HEK293 (cell line): ENCODE measurements around the gene STIM1.

ENCODE experiments used
- CTCF ChIA-PET: fragments of 350-600 bp; formaldehyde crosslinking; extraction: SDS; loops from one replicate; lab custom pipeline; 2021; ENCODE audit warnings: antibody characterized with exemption; lab: Yijun Ruan, JAX
- POLR2A ChIA-PET: fragments of 300-600 bp; formaldehyde crosslinking; extraction: SDS; loops from one replicate; lab custom pipeline; 2020; ENCODE audit warnings: antibody characterized with exemption, inconsistent platforms; lab: Yijun Ruan, JAX
- H3K27ac ChIP-seq: fragments of 200-500 bp; sonication (Bioruptor generic); 2 replicates; pipeline ENCODE4 v1.5.1; 2014; ENCODE audit warnings: low read depth, low read length, control low read depth, inconsistent platforms; ENCODE audit errors: extremely low read depth
- H3K36me3 ChIP-seq, 2 experiments: fragments of 200-500 bp in 1 of 2; sonication (Bioruptor generic) in 1 of 2; 1 replicate in 1 of 2; 2 replicates in 1 of 2; pipeline ENCODE4 v1.5.1; 2014 to 2017; ENCODE audit warnings: inconsistent platforms in 2 of 2, low read length in 2 of 2; ENCODE audit not compliant: control insufficient read depth in 2 of 2, insufficient read depth in 1 of 2
- H3K4me1 ChIP-seq: fragments of 200-500 bp; sonication (Bioruptor generic); 2 replicates; pipeline ENCODE4 v1.5.1; 2014; ENCODE audit warnings: mild to moderate bottlenecking, low read length, inconsistent platforms; ENCODE audit not compliant: control insufficient read depth, insufficient read depth
- H3K4me3 ChIP-seq: 2 replicates; pipeline ENCODE4 v1.5.1; 2011; ENCODE audit warnings: low read depth, mild to moderate bottlenecking, control low read depth, low read length, moderate library complexity
- H3K9me3 ChIP-seq: fragments of 200-500 bp; sonication (Bioruptor generic); 2 replicates; pipeline ENCODE4 v1.5.1; 2014; ENCODE audit warnings: low read depth, low read length, inconsistent platforms; ENCODE audit not compliant: control insufficient read depth, insufficient read depth
- KLF7 ChIP-seq: fragments of 450-650 bp; formaldehyde crosslinking; IDR thresholded peaks from 2 replicates; pipeline ENCODE4 v1.5.1; 2016; ENCODE audit warnings: missing biosample characterization, missing genetic modification characterization, borderline replicate concordance
- REPIN1 ChIP-seq: fragments of 450-650 bp; formaldehyde crosslinking; IDR thresholded peaks from 2 replicates; pipeline ENCODE4 v1.5.1; 2017; ENCODE audit warnings: missing biosample characterization, missing genetic modification characterization, low read depth
- WT1 ChIP-seq: fragments of 450-650 bp; formaldehyde crosslinking; IDR thresholded peaks from 2 replicates; pipeline ENCODE4 v1.5.1; 2016; ENCODE audit warnings: missing biosample characterization, missing genetic modification characterization
- ZFHX2 ChIP-seq: fragments of 450-650 bp; formaldehyde crosslinking; conservative IDR thresholded peaks from 2 replicates; pipeline ENCODE4 v1.5.1; 2016; ENCODE audit warnings: missing biosample characterization, missing genetic modification characterization
- ZNF133 ChIP-seq: fragments of 450-650 bp; formaldehyde crosslinking; IDR thresholded peaks from 2 replicates; pipeline ENCODE4 v1.5.1; 2016; ENCODE audit warnings: missing biosample characterization, missing genetic modification characterization
- ZNF138 ChIP-seq: fragments of 450-650 bp; formaldehyde crosslinking; IDR thresholded peaks from 2 replicates; pipeline ENCODE4 v1.5.1; 2016; ENCODE audit warnings: missing biosample characterization, missing genetic modification characterization, borderline replicate concordance
- ZNF211 ChIP-seq: fragments of 450-650 bp; formaldehyde crosslinking; IDR thresholded peaks from 2 replicates; pipeline ENCODE4 v1.5.1; 2016; ENCODE audit warnings: low read depth, missing biosample characterization, missing genetic modification characterization
- ZNF571 ChIP-seq: fragments of 450-650 bp; formaldehyde crosslinking; IDR thresholded peaks from 2 replicates; pipeline ENCODE4 v1.5.0; 2017; ENCODE audit warnings: missing biosample characterization, missing genetic modification characterization
- ZNF610 ChIP-seq: fragments of 450-650 bp; formaldehyde crosslinking; IDR thresholded peaks from 2 replicates; pipeline ENCODE4 v1.5.1; 2016; ENCODE audit warnings: missing biosample characterization, missing genetic modification characterization, borderline replicate concordance
- ZNF830 ChIP-seq: fragments of 450-650 bp; IDR thresholded peaks from 2 replicates; pipeline ENCODE4 v1.5.0; 2018; ENCODE audit warnings: missing biosample characterization, missing genetic modification characterization, low read depth, mild to moderate bottlenecking, moderate library complexity
- ZSCAN16 ChIP-seq: fragments of 450-650 bp; formaldehyde crosslinking; IDR thresholded peaks from 2 replicates; pipeline ENCODE4 v1.5.1; 2016; ENCODE audit warnings: missing biosample characterization, missing genetic modification characterization
- ZSCAN30 ChIP-seq: fragments of 450-650 bp; IDR thresholded peaks from 2 replicates; pipeline ENCODE4 v1.5.1; 2018; ENCODE audit warnings: missing biosample characterization, mild to moderate bottlenecking, missing genetic modification characterization, moderate library complexity
- TF ChIP-seq, protein P1 (sequence below): fragments of 450-650 bp; formaldehyde crosslinking; IDR thresholded peaks from 2 replicates; pipeline ENCODE4 v1.5.1; 2016; ENCODE audit warnings: missing biosample characterization, missing genetic modification characterization, low read depth
- TF ChIP-seq, protein P2 (sequence below): fragments of 450-650 bp; formaldehyde crosslinking; conservative IDR thresholded peaks from 2 replicates; pipeline ENCODE4 v1.5.1; 2016; ENCODE audit warnings: low read depth, missing biosample characterization, missing genetic modification characterization
- TF ChIP-seq, protein P3 (sequence below): fragments of 450-650 bp; formaldehyde crosslinking; IDR thresholded peaks from 2 replicates; pipeline ENCODE4 v1.5.1; 2016; ENCODE audit warnings: missing biosample characterization, missing genetic modification characterization
- TF ChIP-seq, protein P4 (sequence below): fragments of 450-650 bp; formaldehyde crosslinking; IDR thresholded peaks from 2 replicates; pipeline ENCODE4 v1.5.1; 2016; ENCODE audit warnings: missing biosample characterization, missing genetic modification characterization
- TF ChIP-seq, protein P5 (sequence below): fragments of 450-650 bp; formaldehyde crosslinking; IDR thresholded peaks from 2 replicates; pipeline ENCODE4 v1.5.1; 2016; ENCODE audit warnings: missing biosample characterization, missing genetic modification characterization

The STIM1 gene

DNA sequence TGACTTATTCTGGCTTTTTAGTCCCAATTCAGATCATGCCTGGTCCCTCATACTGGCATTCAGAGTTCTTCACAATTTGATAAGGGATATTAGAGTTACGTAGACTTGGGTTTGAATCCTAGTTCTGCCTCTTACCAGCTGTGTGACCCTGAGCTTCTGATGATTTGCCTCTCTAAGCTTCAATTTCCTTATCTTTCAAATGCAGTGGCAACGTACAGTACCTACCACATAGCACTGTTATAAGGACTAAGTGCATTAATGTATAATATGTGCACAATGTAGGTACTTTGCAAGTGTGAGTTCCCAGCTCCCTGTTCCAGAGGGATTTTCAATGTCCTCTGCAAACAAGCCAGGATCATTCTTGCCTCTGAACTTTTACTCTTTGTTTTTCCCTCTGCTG lies 22.0 kb upstream of the STIM1 start:
- no peak overlapping the region for H3K27ac ChIP-seq
- TF ChIP-seq, protein P1, sequence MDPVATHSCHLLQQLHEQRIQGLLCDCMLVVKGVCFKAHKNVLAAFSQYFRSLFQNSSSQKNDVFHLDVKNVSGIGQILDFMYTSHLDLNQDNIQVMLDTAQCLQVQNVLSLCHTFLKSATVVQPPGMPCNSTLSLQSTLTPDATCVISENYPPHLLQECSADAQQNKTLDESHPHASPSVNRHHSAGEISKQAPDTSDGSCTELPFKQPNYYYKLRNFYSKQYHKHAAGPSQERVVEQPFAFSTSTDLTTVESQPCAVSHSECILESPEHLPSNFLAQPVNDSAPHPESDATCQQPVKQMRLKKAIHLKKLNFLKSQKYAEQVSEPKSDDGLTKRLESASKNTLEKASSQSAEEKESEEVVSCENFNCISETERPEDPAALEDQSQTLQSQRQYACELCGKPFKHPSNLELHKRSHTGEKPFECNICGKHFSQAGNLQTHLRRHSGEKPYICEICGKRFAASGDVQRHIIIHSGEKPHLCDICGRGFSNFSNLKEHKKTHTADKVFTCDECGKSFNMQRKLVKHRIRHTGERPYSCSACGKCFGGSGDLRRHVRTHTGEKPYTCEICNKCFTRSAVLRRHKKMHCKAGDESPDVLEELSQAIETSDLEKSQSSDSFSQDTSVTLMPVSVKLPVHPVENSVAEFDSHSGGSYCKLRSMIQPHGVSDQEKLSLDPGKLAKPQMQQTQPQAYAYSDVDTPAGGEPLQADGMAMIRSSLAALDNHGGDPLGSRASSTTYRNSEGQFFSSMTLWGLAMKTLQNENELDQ (tag by site-specific recombination), result no peak
- TF ChIP-seq, protein P2, sequence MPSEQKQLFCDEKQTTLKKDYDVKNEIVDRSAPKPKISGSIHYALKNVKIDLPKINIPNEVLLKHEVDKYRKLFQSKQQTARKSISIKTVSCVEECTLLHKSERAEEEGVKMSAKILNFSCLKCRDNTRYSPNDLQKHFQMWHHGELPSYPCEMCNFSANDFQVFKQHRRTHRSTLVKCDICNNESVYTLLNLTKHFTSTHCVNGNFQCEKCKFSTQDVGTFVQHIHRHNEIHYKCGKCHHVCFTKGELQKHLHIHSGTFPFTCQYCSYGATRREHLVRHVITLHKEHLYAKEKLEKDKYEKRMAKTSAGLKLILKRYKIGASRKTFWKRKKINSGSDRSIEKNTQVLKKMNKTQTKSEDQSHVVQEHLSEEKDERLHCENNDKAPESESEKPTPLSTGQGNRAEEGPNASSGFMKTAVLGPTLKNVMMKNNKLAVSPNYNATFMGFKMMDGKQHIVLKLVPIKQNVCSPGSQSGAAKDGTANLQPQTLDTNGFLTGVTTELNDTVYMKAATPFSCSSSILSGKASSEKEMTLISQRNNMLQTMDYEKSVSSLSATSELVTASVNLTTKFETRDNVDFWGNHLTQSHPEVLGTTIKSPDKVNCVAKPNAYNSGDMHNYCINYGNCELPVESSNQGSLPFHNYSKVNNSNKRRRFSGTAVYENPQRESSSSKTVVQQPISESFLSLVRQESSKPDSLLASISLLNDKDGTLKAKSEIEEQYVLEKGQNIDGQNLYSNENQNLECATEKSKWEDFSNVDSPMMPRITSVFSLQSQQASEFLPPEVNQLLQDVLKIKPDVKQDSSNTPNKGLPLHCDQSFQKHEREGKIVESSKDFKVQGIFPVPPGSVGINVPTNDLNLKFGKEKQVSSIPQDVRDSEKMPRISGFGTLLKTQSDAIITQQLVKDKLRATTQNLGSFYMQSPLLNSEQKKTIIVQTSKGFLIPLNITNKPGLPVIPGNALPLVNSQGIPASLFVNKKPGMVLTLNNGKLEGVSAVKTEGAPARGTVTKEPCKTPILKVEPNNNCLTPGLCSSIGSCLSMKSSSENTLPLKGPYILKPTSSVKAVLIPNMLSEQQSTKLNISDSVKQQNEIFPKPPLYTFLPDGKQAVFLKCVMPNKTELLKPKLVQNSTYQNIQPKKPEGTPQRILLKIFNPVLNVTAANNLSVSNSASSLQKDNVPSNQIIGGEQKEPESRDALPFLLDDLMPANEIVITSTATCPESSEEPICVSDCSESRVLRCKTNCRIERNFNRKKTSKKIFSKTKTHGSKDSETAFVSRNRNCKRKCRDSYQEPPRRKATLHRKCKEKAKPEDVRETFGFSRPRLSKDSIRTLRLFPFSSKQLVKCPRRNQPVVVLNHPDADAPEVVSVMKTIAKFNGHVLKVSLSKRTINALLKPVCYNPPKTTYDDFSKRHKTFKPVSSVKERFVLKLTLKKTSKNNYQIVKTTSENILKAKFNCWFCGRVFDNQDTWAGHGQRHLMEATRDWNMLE (tag by site-specific recombination), result no peak
- TF ChIP-seq, protein P3, sequence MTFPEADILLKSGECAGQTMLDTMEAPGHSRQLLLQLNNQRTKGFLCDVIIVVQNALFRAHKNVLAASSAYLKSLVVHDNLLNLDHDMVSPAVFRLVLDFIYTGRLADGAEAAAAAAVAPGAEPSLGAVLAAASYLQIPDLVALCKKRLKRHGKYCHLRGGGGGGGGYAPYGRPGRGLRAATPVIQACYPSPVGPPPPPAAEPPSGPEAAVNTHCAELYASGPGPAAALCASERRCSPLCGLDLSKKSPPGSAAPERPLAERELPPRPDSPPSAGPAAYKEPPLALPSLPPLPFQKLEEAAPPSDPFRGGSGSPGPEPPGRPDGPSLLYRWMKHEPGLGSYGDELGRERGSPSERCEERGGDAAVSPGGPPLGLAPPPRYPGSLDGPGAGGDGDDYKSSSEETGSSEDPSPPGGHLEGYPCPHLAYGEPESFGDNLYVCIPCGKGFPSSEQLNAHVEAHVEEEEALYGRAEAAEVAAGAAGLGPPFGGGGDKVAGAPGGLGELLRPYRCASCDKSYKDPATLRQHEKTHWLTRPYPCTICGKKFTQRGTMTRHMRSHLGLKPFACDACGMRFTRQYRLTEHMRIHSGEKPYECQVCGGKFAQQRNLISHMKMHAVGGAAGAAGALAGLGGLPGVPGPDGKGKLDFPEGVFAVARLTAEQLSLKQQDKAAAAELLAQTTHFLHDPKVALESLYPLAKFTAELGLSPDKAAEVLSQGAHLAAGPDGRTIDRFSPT (tag by site-specific recombination), result no peak
- no peak for TF ChIP-seq ZSCAN30 (tag by site-specific recombination)
- ChIA-PET POLR2A (interaction anchor here (0.6 kb wide), 1 partner anchor 22 kb away, joined by 3 read pairs; the partner anchor contains the start of gene STIM1), CTCF (interaction anchor here (0.6 to 1.7 kb wide), 7 partner anchors 8 to 239 kb away, joined by 3 to 8 read pairs (median 5); partner anchors contain the start of genes PGAP2 and STIM1)
- H3K4me3 ChIP-seq, result no peak overlapping the region
- H3K9me3 ChIP-seq, result no peaks in the 10 kb centered on the region
- H3K36me3 ChIP-seq, result peaks cover 0 to 58% of the 10 kb centered on the region in 2 experiments; a peak in 2 of 3 replicates
- H3K4me1 ChIP-seq, result no peaks in the 10 kb centered on the region

DNA sequence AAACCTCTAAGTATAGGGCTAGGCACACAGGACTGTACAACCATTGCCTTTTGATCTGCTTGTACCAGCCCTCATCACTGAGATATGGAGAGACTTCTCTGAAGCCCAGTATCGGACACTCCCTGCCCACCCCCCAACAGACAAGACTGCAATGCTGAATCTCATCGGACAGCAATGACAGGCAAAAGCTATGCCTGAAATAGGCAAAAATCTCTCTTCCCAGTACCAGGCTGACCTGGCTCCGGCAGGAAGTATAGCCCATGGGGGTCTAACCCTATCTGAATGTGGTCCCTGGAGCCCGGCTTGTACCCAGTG lies 21.2 kb upstream of the STIM1 start:
- POLR2A ChIA-PET, result no interaction called here
- Histone ChIP-seq H3K36me3 (peaks cover 0 to 62% of the 10 kb centered on the region in 2 experiments; a peak in 2 of 3 replicates), H3K9me3 (no peaks in the 10 kb centered on the region), H3K27ac (no peak overlapping the region), H3K4me3 (no peak overlapping the region), H3K4me1 (no peaks in the 10 kb centered on the region)
- CTCF ChIA-PET, result interaction anchor here (0.6 to 1.7 kb wide), 2 partner anchors 9 to 241 kb away, joined by 3 to 8 read pairs; no protein-coding TSS in a partner anchor
- no peak for TF ChIP-seq ZFHX2 (tag by site-specific recombination)
- no peak for TF ChIP-seq WT1 (tag by site-specific recombination)
- TF ChIP-seq, protein P4, sequence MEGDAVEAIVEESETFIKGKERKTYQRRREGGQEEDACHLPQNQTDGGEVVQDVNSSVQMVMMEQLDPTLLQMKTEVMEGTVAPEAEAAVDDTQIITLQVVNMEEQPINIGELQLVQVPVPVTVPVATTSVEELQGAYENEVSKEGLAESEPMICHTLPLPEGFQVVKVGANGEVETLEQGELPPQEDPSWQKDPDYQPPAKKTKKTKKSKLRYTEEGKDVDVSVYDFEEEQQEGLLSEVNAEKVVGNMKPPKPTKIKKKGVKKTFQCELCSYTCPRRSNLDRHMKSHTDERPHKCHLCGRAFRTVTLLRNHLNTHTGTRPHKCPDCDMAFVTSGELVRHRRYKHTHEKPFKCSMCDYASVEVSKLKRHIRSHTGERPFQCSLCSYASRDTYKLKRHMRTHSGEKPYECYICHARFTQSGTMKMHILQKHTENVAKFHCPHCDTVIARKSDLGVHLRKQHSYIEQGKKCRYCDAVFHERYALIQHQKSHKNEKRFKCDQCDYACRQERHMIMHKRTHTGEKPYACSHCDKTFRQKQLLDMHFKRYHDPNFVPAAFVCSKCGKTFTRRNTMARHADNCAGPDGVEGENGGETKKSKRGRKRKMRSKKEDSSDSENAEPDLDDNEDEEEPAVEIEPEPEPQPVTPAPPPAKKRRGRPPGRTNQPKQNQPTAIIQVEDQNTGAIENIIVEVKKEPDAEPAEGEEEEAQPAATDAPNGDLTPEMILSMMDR (tag by site-specific recombination), result no peak
- no peak for TF ChIP-seq KLF7 (tag by site-specific recombination)
- no peak for TF ChIP-seq ZNF830
- no peak for TF ChIP-seq ZNF138 (tag by site-specific recombination)
- TF ChIP-seq ZNF571 (tag by site-specific recombination), result no peak
- TF ChIP-seq, protein P5, sequence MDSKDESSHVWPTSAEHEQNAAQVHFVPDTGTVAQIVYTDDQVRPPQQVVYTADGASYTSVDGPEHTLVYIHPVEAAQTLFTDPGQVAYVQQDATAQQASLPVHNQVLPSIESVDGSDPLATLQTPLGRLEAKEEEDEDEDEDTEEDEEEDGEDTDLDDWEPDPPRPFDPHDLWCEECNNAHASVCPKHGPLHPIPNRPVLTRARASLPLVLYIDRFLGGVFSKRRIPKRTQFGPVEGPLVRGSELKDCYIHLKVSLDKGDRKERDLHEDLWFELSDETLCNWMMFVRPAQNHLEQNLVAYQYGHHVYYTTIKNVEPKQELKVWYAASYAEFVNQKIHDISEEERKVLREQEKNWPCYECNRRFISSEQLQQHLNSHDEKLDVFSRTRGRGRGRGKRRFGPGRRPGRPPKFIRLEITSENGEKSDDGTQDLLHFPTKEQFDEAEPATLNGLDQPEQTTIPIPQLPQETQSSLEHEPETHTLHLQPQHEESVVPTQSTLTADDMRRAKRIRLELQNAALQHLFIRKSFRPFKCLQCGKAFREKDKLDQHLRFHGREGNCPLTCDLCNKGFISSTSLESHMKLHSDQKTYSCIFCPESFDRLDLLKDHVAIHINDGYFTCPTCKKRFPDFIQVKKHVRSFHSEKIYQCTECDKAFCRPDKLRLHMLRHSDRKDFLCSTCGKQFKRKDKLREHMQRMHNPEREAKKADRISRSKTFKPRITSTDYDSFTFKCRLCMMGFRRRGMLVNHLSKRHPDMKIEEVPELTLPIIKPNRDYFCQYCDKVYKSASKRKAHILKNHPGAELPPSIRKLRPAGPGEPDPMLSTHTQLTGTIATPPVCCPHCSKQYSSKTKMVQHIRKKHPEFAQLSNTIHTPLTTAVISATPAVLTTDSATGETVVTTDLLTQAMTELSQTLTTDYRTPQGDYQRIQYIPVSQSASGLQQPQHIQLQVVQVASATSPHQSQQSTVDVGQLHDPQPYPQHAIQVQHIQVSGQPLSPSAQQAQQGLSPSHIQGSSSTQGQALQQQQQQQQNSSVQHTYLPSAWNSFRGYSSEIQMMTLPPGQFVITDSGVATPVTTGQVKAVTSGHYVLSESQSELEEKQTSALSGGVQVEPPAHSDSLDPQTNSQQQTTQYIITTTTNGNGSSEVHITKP (tag by site-specific recombination), result no peak
- TF ChIP-seq ZNF133 (tag by site-specific recombination), result no peak
- TF ChIP-seq ZSCAN16 (tag by site-specific recombination), result no peak
- TF ChIP-seq ZNF211 (tag by site-specific recombination), result no peak
- TF ChIP-seq REPIN1, result no peak
- no peak for TF ChIP-seq ZNF610 (tag by site-specific recombination)
